ENCODE data around the gene TPI1.

- TF ChIP-seq POLR2A (IDR thresholded peaks at IDR 0.05): no peak
- TF ChIP-seq, protein P1, sequence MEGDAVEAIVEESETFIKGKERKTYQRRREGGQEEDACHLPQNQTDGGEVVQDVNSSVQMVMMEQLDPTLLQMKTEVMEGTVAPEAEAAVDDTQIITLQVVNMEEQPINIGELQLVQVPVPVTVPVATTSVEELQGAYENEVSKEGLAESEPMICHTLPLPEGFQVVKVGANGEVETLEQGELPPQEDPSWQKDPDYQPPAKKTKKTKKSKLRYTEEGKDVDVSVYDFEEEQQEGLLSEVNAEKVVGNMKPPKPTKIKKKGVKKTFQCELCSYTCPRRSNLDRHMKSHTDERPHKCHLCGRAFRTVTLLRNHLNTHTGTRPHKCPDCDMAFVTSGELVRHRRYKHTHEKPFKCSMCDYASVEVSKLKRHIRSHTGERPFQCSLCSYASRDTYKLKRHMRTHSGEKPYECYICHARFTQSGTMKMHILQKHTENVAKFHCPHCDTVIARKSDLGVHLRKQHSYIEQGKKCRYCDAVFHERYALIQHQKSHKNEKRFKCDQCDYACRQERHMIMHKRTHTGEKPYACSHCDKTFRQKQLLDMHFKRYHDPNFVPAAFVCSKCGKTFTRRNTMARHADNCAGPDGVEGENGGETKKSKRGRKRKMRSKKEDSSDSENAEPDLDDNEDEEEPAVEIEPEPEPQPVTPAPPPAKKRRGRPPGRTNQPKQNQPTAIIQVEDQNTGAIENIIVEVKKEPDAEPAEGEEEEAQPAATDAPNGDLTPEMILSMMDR (IDR thresholded peaks at IDR 0.05): no peak
These were observed 38.4 kb upstream of the TPI1 start for GRCh38 chr12:6828781-6829535.
